SK-N-SH (cell line): ENCODE measurements around the gene LIN9. TPM values are rescaled to one million over a fixed set of nuclear protein-coding genes. Genes with fewer than 3 reads are reported as not detected.

ENCODE experiments used
- CTCF ChIA-PET: fragments of 300-600, 350-600 bp; formaldehyde crosslinking; extraction: SDS; loops from one replicate; lab custom pipeline; 2021; lab: Yijun Ruan, JAX
- POLR2A ChIA-PET: fragments of 350-600 bp; sonication (Branson Sonifier 250); formaldehyde crosslinking; extraction: SDS; loops from one replicate; lab custom pipeline; 2020; ENCODE audit warnings: antibody characterized with exemption, inconsistent platforms; lab: Yijun Ruan, JAX
- DNase-seq: peaks from one replicate; pipeline ENCODE4 v3.0.0; 2012
- H2AFZ ChIP-seq: fragments of 200-600 bp; sonication (generic); 2 replicates; pipeline ENCODE4 v1.8.1; 2016; ENCODE audit warnings: antibody characterized with exemption, mild to moderate bottlenecking, low read depth
- H3F3A ChIP-seq: fragments of 200-600 bp; sonication (generic); replicated peaks from 2 replicates; pipeline ENCODE3; 2016; ENCODE audit warnings: antibody characterized with exemption, mild to moderate bottlenecking; ENCODE audit not compliant: insufficient read depth
- H3K27ac ChIP-seq, 2 experiments: fragments of 200-500 bp in 1 of 2; fragments of 200-600 bp in 1 of 2; sonication (Bioruptor generic) in 1 of 2; sonication (generic), shearing (Covaris generic) in 1 of 2; 2 replicates each; pipeline versions ENCODE4 v1.5.1 to v1.6.1; 2014 to 2016; ENCODE audit warnings: low read depth in 2 of 2, inconsistent platforms in 1 of 2, low read length in 1 of 2, mild to moderate bottlenecking in 1 of 2, mixed read lengths in 1 of 2
- H3K27me3 ChIP-seq: fragments of 200-600 bp; sonication (generic), shearing (Covaris generic); 2 replicates; pipeline ENCODE4 v1.6.1; 2016; ENCODE audit warnings: mixed run types; ENCODE audit not compliant: insufficient read depth
- H3K36me3 ChIP-seq, 2 experiments: fragments of 200-500 bp in 1 of 2; fragments of 200-600 bp in 1 of 2; sonication (Bioruptor generic) in 1 of 2; sonication (generic) in 1 of 2; replicated peaks in 1 of 2; 2 replicates each; pipeline versions ENCODE3 to v1.5.1; 2014 to 2016; ENCODE audit warnings: low read length in 1 of 2, mild to moderate bottlenecking in 1 of 2; ENCODE audit not compliant: insufficient read depth in 2 of 2, control insufficient read depth in 1 of 2
- H3K4me1 ChIP-seq, 2 experiments: fragments of 200-500 bp in 1 of 2; fragments of 200-600 bp in 1 of 2; sonication (Bioruptor generic) in 1 of 2; sonication (generic), shearing (Covaris generic) in 1 of 2; 2 replicates each; pipeline versions ENCODE4 v1.5.1 to v1.6.1; 2014 to 2016; ENCODE audit warnings: low read depth in 1 of 2, low read length in 1 of 2, mixed run types in 1 of 2; ENCODE audit not compliant: insufficient read depth in 2 of 2, control insufficient read depth in 1 of 2
- H3K4me2 ChIP-seq: fragments of 200-600 bp; sonication (generic), shearing (Covaris generic); 2 replicates; pipeline ENCODE4 v1.6.1; 2017; ENCODE audit warnings: mixed run types
- H3K4me3 ChIP-seq, 2 experiments: fragments of 200-500 bp in 1 of 2; fragments of 200-600 bp in 1 of 2; sonication (Bioruptor generic) in 1 of 2; sonication (generic), shearing (Covaris generic) in 1 of 2; 2 replicates each; pipeline versions ENCODE4 v1.5.1 to v1.8.1; 2014 to 2016; ENCODE audit warnings: low read depth in 2 of 2, inconsistent platforms in 1 of 2, low read length in 1 of 2, mild to moderate bottlenecking in 1 of 2, mixed read lengths in 1 of 2, moderate library complexity in 1 of 2
- H3K79me2 ChIP-seq: fragments of 200-600 bp; sonication (generic); 2 replicates; pipeline ENCODE4 v1.8.1; 2017; ENCODE audit warnings: mild to moderate bottlenecking; ENCODE audit not compliant: insufficient read depth
- H3K9ac ChIP-seq: fragments of 200-600 bp; sonication (generic); 2 replicates; pipeline ENCODE4 v1.6.1; 2017; ENCODE audit warnings: mixed run types
- H3K9me2 ChIP-seq: fragments of 200-600 bp; sonication (generic); 2 replicates; pipeline ENCODE4 v1.6.1; 2017; ENCODE audit warnings: mixed run types
- H3K9me3 ChIP-seq: fragments of 200-600 bp; sonication (generic); 2 replicates; pipeline ENCODE4 v1.6.1; 2017; ENCODE audit warnings: mixed run types, mild to moderate bottlenecking, moderate library complexity
- H4K20me1 ChIP-seq: fragments of 200-600 bp; sonication (generic); 2 replicates; pipeline ENCODE4 v1.6.1; 2017; ENCODE audit warnings: mild to moderate bottlenecking, mixed run types; ENCODE audit not compliant: insufficient read depth
- CHD2 ChIP-seq: fragments of 150-350 bp; IDR thresholded peaks from 2 replicates; pipeline ENCODE4 v1.6.1; 2018; ENCODE audit warnings: low read length; ENCODE audit not compliant: partially characterized antibody
- EP300 ChIP-seq, 2 experiments: IDR thresholded peaks; 2 replicates each; pipeline versions ENCODE4 v1.4.0 to v1.6.1; 2012; ENCODE audit warnings: borderline replicate concordance in 1 of 2, low read depth in 1 of 2, low read length in 1 of 2
- FOSL2 ChIP-seq: IDR thresholded peaks from 2 replicates; pipeline ENCODE4 v1.4.0; 2012; ENCODE audit warnings: low read depth, mild to moderate bottlenecking, moderate library complexity, borderline replicate concordance
- FOXJ3 ChIP-seq: sonication (generic); formaldehyde crosslinking; IDR thresholded peaks from 2 replicates; pipeline ENCODE4 v1.5.1; 2020; ENCODE audit warnings: mild to moderate bottlenecking, missing genetic modification reagents
- GABPA ChIP-seq: IDR thresholded peaks from 2 replicates; pipeline ENCODE4 v1.4.0; 2012; ENCODE audit warnings: low read depth, mild to moderate bottlenecking
- GATA2 ChIP-seq: sonication (generic); formaldehyde crosslinking; IDR thresholded peaks from 2 replicates; pipeline ENCODE4 v1.5.0; 2020; ENCODE audit warnings: mild to moderate bottlenecking, missing genetic modification reagents
- JUND ChIP-seq: IDR thresholded peaks from 2 replicates; pipeline ENCODE4 v1.4.0; 2012
- MEF2A ChIP-seq: IDR thresholded peaks from 2 replicates; pipeline ENCODE4 v1.4.0; 2012; ENCODE audit warnings: low read depth, borderline replicate concordance
- NFIC ChIP-seq: IDR thresholded peaks from 2 replicates; pipeline ENCODE4 v1.4.0; 2012; ENCODE audit warnings: borderline replicate concordance
- NRF1 ChIP-seq: IDR thresholded peaks from 2 replicates; pipeline ENCODE4 v1.6.1; 2012; ENCODE audit warnings: low read depth, mild to moderate bottlenecking, low read length
- POLR2AphosphoS5 ChIP-seq: IDR thresholded peaks from 2 replicates; pipeline ENCODE4 v1.6.1; 2012; ENCODE audit warnings: low read depth, low read length
- RCOR1 ChIP-seq: fragments of 150-350 bp; IDR thresholded peaks from 2 replicates; pipeline ENCODE4 v1.6.1; 2017; ENCODE audit warnings: antibody characterized with exemption, low read length
- RXRA ChIP-seq: IDR thresholded peaks from 2 replicates; pipeline ENCODE4 v1.4.0; 2012; ENCODE audit warnings: low read depth, mild to moderate bottlenecking, borderline replicate concordance
- SMC3 ChIP-seq: IDR thresholded peaks from 2 replicates; pipeline ENCODE4 v1.6.1; 2012; ENCODE audit warnings: low read depth, low read length, improper control_type of control experiment
- TAF1 ChIP-seq: IDR thresholded peaks from 2 replicates; pipeline ENCODE4 v1.6.1; 2012; ENCODE audit warnings: low read depth, mild to moderate bottlenecking, low read length, moderate library complexity, borderline replicate concordance
- TCF12 ChIP-seq: IDR thresholded peaks from 2 replicates; pipeline ENCODE4 v1.4.0; 2012
- TEAD4 ChIP-seq: IDR thresholded peaks from 2 replicates; pipeline ENCODE4 v1.4.0; 2012; ENCODE audit warnings: mild to moderate bottlenecking, borderline replicate concordance; ENCODE audit not compliant: insufficient read depth
- WGBS: methylation state at CpG from one replicate; pipeline ENCODE4 v1.1.6; 2017; ENCODE audit warnings: low lambda C conversion rate; 5-methylcytosine and 5-hydroxymethylcytosine counted together
- polyA plus RNA-seq, 3 experiments: library from polyadenylated mRNA; depleted of rRNA; stranded (reverse); fragments of >200 nt; gene quantifications; 2 replicates each; pipeline ENCODE4 v1.2.3, GENCODE V29; 2012
- TF ChIP-seq, protein P1 (sequence below): IDR thresholded peaks from 2 replicates; pipeline ENCODE4; 2012
- TF ChIP-seq, protein P2 (sequence below): IDR thresholded peaks from 2 replicates; pipeline ENCODE4 v1.4.0; 2012; ENCODE audit warnings: low read depth, borderline replicate concordance
- TF ChIP-seq, protein P3 (sequence below): fragments of 150-350 bp; IDR thresholded peaks from 2 replicates; pipeline ENCODE4 v1.6.1; 2016; ENCODE audit warnings: mild to moderate bottlenecking, low read depth, low read length

Gene LIN9
- polyA plus RNA-seq, 1 of the 3 experiments (the other 2 are of a cell fraction), result 1.7 TPM

DNA sequence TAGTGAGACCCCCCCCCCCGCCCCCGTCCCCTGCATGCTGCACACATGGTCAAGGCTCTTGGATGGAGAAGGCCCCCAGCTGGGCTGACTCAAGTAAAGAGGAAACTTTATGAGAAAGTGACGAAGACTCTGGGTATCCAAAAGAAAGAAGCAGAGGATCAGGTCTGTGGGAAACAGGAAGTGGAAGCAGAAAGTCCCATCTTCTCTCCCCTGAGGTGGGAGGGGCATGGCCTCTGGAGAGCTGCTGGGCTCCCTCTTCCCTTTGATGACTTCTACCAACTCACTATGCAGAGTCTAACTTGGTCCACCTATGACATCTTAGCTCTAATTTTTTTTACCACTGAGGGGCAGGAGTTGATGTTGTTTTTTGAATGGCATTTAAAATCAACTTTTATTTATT, 42.7 kb upstream of the LIN9 start:
- 86% methylated on average over 3 of the region's 3 CpGs for WGBS
- H4K20me1 ChIP-seq, result no peaks in the 10 kb centered on the region
- H3K36me3 ChIP-seq, result no peaks in the 10 kb centered on the region
- no peaks in the 10 kb centered on the region for H3F3A ChIP-seq
- no peak overlapping the region for H3K4me3 ChIP-seq
- H3K79me2 ChIP-seq, result no peaks in the 10 kb centered on the region
- no peak overlapping the region for H2AFZ ChIP-seq
- no peak overlapping the region for H3K4me2 ChIP-seq
- H3K9ac ChIP-seq, result no peak overlapping the region
- H3K9me2 ChIP-seq, result no peaks in the 10 kb centered on the region
- DNase-seq, result no peak
- TF ChIP-seq NRF1 (no peak), GABPA (no peak), NFIC (no peak), EP300 (IDR thresholded peaks at IDR 0.05; ENCODE audit: borderline replicate concordance in 1 of 2, low read depth in 1 of 2, low read length in 1 of 2) (no peak), TAF1 (no peak), FOXJ3 (CRISPR knock-in tag) (no peak), RXRA (no peak), FOSL2 (no peak), RCOR1 (no peak), MEF2A (no peak), GATA2 (CRISPR knock-in tag) (no peak), JUND (no peak), SMC3 (no peak)
- TF ChIP-seq, protein P1, sequence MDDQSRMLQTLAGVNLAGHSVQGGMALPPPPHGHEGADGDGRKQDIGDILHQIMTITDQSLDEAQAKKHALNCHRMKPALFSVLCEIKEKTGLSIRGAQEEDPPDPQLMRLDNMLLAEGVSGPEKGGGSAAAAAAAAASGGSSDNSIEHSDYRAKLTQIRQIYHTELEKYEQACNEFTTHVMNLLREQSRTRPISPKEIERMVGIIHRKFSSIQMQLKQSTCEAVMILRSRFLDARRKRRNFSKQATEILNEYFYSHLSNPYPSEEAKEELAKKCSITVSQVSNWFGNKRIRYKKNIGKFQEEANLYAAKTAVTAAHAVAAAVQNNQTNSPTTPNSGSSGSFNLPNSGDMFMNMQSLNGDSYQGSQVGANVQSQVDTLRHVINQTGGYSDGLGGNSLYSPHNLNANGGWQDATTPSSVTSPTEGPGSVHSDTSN, result no peak
- TF ChIP-seq, protein P2, sequence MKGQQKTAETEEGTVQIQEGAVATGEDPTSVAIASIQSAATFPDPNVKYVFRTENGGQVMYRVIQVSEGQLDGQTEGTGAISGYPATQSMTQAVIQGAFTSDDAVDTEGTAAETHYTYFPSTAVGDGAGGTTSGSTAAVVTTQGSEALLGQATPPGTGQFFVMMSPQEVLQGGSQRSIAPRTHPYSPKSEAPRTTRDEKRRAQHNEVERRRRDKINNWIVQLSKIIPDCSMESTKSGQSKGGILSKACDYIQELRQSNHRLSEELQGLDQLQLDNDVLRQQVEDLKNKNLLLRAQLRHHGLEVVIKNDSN, result no peak
- TF ChIP-seq, protein P3, sequence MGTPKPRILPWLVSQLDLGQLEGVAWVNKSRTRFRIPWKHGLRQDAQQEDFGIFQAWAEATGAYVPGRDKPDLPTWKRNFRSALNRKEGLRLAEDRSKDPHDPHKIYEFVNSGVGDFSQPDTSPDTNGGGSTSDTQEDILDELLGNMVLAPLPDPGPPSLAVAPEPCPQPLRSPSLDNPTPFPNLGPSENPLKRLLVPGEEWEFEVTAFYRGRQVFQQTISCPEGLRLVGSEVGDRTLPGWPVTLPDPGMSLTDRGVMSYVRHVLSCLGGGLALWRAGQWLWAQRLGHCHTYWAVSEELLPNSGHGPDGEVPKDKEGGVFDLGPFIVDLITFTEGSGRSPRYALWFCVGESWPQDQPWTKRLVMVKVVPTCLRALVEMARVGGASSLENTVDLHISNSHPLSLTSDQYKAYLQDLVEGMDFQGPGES, result no peak
- H3K27me3 ChIP-seq, result no peaks in the 10 kb centered on the region
- H3K27ac ChIP-seq, result no peak overlapping the region
- CTCF ChIA-PET, result interaction anchor here (0.6 to 1.5 kb wide), 2 partner anchors 18 to 56 kb away, joined by 3 read pairs; partner anchors contain the start of gene PARP1
- POLR2A ChIA-PET, result no interaction called here
- peaks cover 0 to 33% of the 10 kb centered on the region in 2 experiments; a peak in 1 of 4 replicates for H3K4me1 ChIP-seq
- H3K9me3 ChIP-seq, result no peaks in the 10 kb centered on the region

DNA sequence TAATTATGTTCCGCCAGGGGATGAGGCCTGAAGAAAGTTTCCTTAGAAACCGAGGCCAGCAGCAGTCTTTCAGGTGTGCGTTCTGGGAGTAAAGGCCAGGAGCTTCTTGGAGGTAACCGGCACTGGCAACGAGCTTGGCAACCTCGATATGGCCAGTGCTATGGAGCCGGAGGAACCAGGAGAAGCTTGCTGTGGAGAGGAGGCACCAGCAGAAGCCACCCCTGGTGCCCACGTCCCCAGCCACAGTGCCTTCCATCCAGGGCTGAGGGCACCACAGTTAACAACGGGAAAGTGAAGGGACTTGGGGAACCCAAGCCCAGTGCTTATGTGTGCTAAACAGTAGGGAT, 41.5 kb upstream of the LIN9 start:
- Histone ChIP-seq H3K9me3 (no peaks in the 10 kb centered on the region), H3K27me3 (no peaks in the 10 kb centered on the region), H3K4me2 (no peak overlapping the region), H2AFZ (no peak overlapping the region), H3K4me1 (peaks cover 0 to 22% of the 10 kb centered on the region in 2 experiments; a peak in 1 of 4 replicates), H3K4me3 (no peak overlapping the region), H3K9ac (no peak overlapping the region), H3F3A (no peaks in the 10 kb centered on the region), H3K79me2 (no peaks in the 10 kb centered on the region), H3K27ac (no peak overlapping the region), H3K36me3 (no peaks in the 10 kb centered on the region), H4K20me1 (no peaks in the 10 kb centered on the region), H3K9me2 (no peaks in the 10 kb centered on the region)
- DNase-seq, result no peak
- 85% methylated on average over 9 of the region's 9 CpGs for WGBS
- ChIA-PET CTCF (interaction anchor here (1.3 kb wide), 1 partner anchor 17 kb away, joined by 4 read pairs; no protein-coding TSS in a partner anchor), POLR2A (no interaction called here)
- no peak for TF ChIP-seq FOSL2
- no peak for TF ChIP-seq TCF12
- TF ChIP-seq NRF1, result no peak
- TF ChIP-seq GATA2 (CRISPR knock-in tag), result no peak
- TF ChIP-seq, protein P3, result no peak
- TF ChIP-seq TAF1, result no peak
- TF ChIP-seq TEAD4, result no peak
- TF ChIP-seq JUND, result no peak
- TF ChIP-seq, protein P1, result no peak
- TF ChIP-seq MEF2A, result no peak
- no peak for TF ChIP-seq POLR2AphosphoS5
- TF ChIP-seq SMC3, result no peak
- TF ChIP-seq, protein P2, result no peak
- TF ChIP-seq CHD2, result no peak
